GM12875 (cell line): ENCODE data around the gene BLZF1.

Source experiments
- H3K4me3 ChIP-seq: one replicate; pipeline ENCODE4 v1.5.1; 2011; ENCODE audit warnings: low read depth, low read length, control low read depth
- CTCF ChIP-seq: IDR thresholded peaks from 2 replicates; pipeline ENCODE4 v1.5.1; 2011; ENCODE audit warnings: low read depth, mild to moderate bottlenecking, control low read depth, inconsistent platforms, low read length, moderate library complexity, borderline replicate concordance; ENCODE audit not compliant: insufficient read depth

BLZF1 gene

GRCh38 chr1:169361281-169361680, 6.7 kb upstream of the BLZF1 start:
- no peak overlapping the region for H3K4me3 ChIP-seq
- no peak for TF ChIP-seq CTCF

- H3K4me3 ChIP-seq = no peak overlapping the region
Measured at GRCh38 chr1:169363046-169363730, 4.8 kb upstream of the BLZF1 start.

GRCh38 chr1:169364948-169365347, 3.0 kb upstream of the BLZF1 start:
- TF ChIP-seq CTCF = no peak
- no peak overlapping the region for H3K4me3 ChIP-seq

More at GRCh38 chr1:169363046-169363730, 4.8 kb upstream of the BLZF1 start:
- no peak for TF ChIP-seq CTCF

- peak overlapping the region; percentile 66 for H3K4me3 ChIP-seq
- no peak for TF ChIP-seq CTCF
Measured at GRCh38 chr1:169367096-169367685, 804 bp upstream of the BLZF1 start.

GRCh38 chr1:169368406-169368769, 393 bp downstream of the BLZF1 start:
- peak overlapping the region; percentile 66 for H3K4me3 ChIP-seq
- no peak for TF ChIP-seq CTCF

- H3K4me3 ChIP-seq = no peak overlapping the region
- TF ChIP-seq CTCF = no peak
Measured at GRCh38 chr1:169371404-169371803, 3.4 kb downstream of the BLZF1 start.

GRCh38 chr1:169381162-169381561, 13.2 kb downstream of the BLZF1 start:
- H3K4me3 ChIP-seq = no peak overlapping the region
- TF ChIP-seq CTCF = no peak
